HEK293T (cell line): ENCODE data around the gene NDUFA13.

Experiments used
- ARNT ChIP-seq: fragments of 450-650 bp; IDR thresholded peaks from 2 replicates; pipeline ENCODE4 v1.6.1; 2017; ENCODE audit warnings: mild to moderate bottlenecking
- BHLHE40 ChIP-seq: fragments of 450-650 bp; IDR thresholded peaks from 2 replicates; pipeline ENCODE4 v1.6.1; 2016; ENCODE audit warnings: mild to moderate bottlenecking, moderate library complexity, borderline replicate concordance
- FOXM1 ChIP-seq: fragments of 450-650 bp; IDR thresholded peaks from 2 replicates; pipeline ENCODE4 v1.6.1; 2017; ENCODE audit warnings: mild to moderate bottlenecking, borderline replicate concordance
- NFRKB ChIP-seq: fragments of 450-650 bp; IDR thresholded peaks from 2 replicates; pipeline ENCODE4 v1.6.1; 2016; ENCODE audit warnings: mild to moderate bottlenecking, moderate library complexity
- PKNOX1 ChIP-seq: fragments of 450-650 bp; IDR thresholded peaks from 2 replicates; pipeline ENCODE4 v1.6.1; 2016
- SP1 ChIP-seq: fragments of 450-650 bp; IDR thresholded peaks from 2 replicates; pipeline ENCODE4 v1.6.1; 2017
- TARDBP ChIP-seq: fragments of 450-650 bp; IDR thresholded peaks from 2 replicates; pipeline ENCODE4 v1.6.1; 2016

GRCh38 chr19:19533841-19534240, 17.8 kb downstream of the NDUFA13 start:
- TF ChIP-seq PKNOX1 = no peak
- TF ChIP-seq FOXM1 = no peak
- no peak for TF ChIP-seq BHLHE40
- no peak for TF ChIP-seq SP1
- no peak for TF ChIP-seq TARDBP
- TF ChIP-seq NFRKB = no peak
- no peak for TF ChIP-seq ARNT
